RCC 7860 (cell line): Measurements from ENCODE around the gene SPTBN2.
A peak's percentile ranks its signal among the peaks of the same experiment; 100 is the strongest.
"Not testable (repeated sequence)": the region's sequence is repeated elsewhere in the genome, so short reads cannot be mapped to it uniquely, and the experiment has no call there.

Experiments used
- DNase-seq: peaks from one replicate; pipeline ENCODE4 v3.0.0-alpha.2; 2015; ENCODE audit warnings: low spot score
- FAIRE-seq: peaks from 2 replicates; lab custom pipeline; 2012; peaks lifted over from hg19 to GRCh38; lab: Jason Lieb, UNC

SPTBN2 gene

GRCh38 chr11:66725114-66725513 lies 3.9 kb downstream of the SPTBN2 start:
- DNase-seq (no peak), FAIRE-seq (no peak)

- FAIRE-seq, DNase-seq: not testable (repeated sequence)
Measured at GRCh38 chr11:66724167-66724566, 4.8 kb downstream of the SPTBN2 start.

- no peak for FAIRE-seq
- DNase-seq = no peak
Measured at GRCh38 chr11:66723693-66724092, 5.3 kb downstream of the SPTBN2 start.

- no peak for FAIRE-seq
- no peak for DNase-seq
Measured at GRCh38 chr11:66722745-66723651, 6.0 kb downstream of the SPTBN2 start.

- DNase-seq (no peak), FAIRE-seq (no peak)
Measured at GRCh38 chr11:66721939-66722338, 7.1 kb downstream of the SPTBN2 start.

- FAIRE-seq (no peak), DNase-seq (no peak)
Measured at GRCh38 chr11:66720899-66721470, 8.0 kb downstream of the SPTBN2 start.

GRCh38 chr11:66720223-66720898 lies 8.7 kb downstream of the SPTBN2 start:
- FAIRE-seq (no peak), DNase-seq (peak; percentile 27)

- DNase-seq (no peak), FAIRE-seq (no peak)
Measured at GRCh38 chr11:66719111-66719872, 9.7 kb downstream of the SPTBN2 start.

- DNase-seq = no peak
- FAIRE-seq = no peak
Measured at GRCh38 chr11:66718320-66718971, 10.6 kb downstream of the SPTBN2 start.

- DNase-seq = no peak
- FAIRE-seq = no peak
Measured at GRCh38 chr11:66717925-66718319, 11.1 kb downstream of the SPTBN2 start.

GRCh38 chr11:66716996-66717395 lies 12.0 kb downstream of the SPTBN2 start:
- DNase-seq = no peak
- FAIRE-seq = no peak

- no peak for DNase-seq
- no peak for FAIRE-seq
Measured at GRCh38 chr11:66715346-66716085, 13.5 kb downstream of the SPTBN2 start.

GRCh38 chr11:66713746-66714480 lies 15.1 kb downstream of the SPTBN2 start:
- FAIRE-seq (no peak), DNase-seq (no peak)

- FAIRE-seq (no peak), DNase-seq (no peak)
Measured at GRCh38 chr11:66710384-66710930, 18.6 kb downstream of the SPTBN2 start.

GRCh38 chr11:66708701-66709100 lies 20.3 kb downstream of the SPTBN2 start:
- FAIRE-seq (no peak), DNase-seq (no peak)

GRCh38 chr11:66708094-66708493 lies 20.9 kb downstream of the SPTBN2 start:
- FAIRE-seq = no peak
- DNase-seq = no peak

- DNase-seq = no peak
- FAIRE-seq = no peak
Measured at GRCh38 chr11:66707486-66707885, 21.5 kb downstream of the SPTBN2 start.

GRCh38 chr11:66706989-66707388 lies 22.0 kb downstream of the SPTBN2 start:
- DNase-seq (no peak), FAIRE-seq (no peak)
